ENCODE results near the gene GTSE1.

GRCh38 chr22:46312056-46312455, 15.4 kb downstream of the GTSE1 start:
- TF ChIP-seq REST (IDR thresholded peaks at IDR 0.05; ENCODE audit: insufficient read depth in 1 of 2, low read depth in 2 of 2, low read length in 2 of 2), result no peak
- TF ChIP-seq SIN3A (IDR thresholded peaks at IDR 0.05; ENCODE audit: borderline replicate concordance, insufficient read depth, low read length), result no peak
- TF ChIP-seq POLR2AphosphoS5 (IDR thresholded peaks at IDR 0.05; ENCODE audit: low read depth, low read length), result no peak
- no peak for TF ChIP-seq TAF1 (IDR thresholded peaks at IDR 0.05; ENCODE audit: borderline replicate concordance, insufficient read depth, low read length)
